K562 (cell line): ENCODE data around the gene CNOT4. TPM values are rescaled to one million over a fixed set of nuclear protein-coding genes. Genes with fewer than 3 reads are reported as not detected.

ENCODE experiments used
- ATAC-seq: fragments of 200-7000 bp; cut with Tn5 transposase; 3 replicates; pipeline ENCODE4 v1.9.1; 2020; ENCODE audit warnings: moderate library complexity
- BruUV-seq: library from RNA; stranded (reverse); fragments of 400-500 nt; replicated peaks from 2 replicates; lab custom pipeline; 2021; lab: Mats Ljungman, UMichigan
- CTCF ChIA-PET: fragments of 300-600 bp; formaldehyde crosslinking; extraction: SDS; loops from one replicate; lab custom pipeline; 2021; ENCODE audit warnings: low intra/inter-chr PET ratio; lab: Yijun Ruan, JAX
- POLR2A ChIA-PET: fragments of 300-600, 350-650 bp; sonication (Branson Sonifier 250); formaldehyde crosslinking; extraction: SDS; loops from one replicate; lab custom pipeline; 2021; ENCODE audit warnings: antibody characterized with exemption, inconsistent platforms; lab: Yijun Ruan, JAX
- DNase-seq, 4 experiments: peaks; one replicate each; pipeline versions ENCODE4 v3.0.0 to v3.0.0-alpha.2; 2011 to 2018; ENCODE audit warnings: low spot score in 3 of 4, mixed read lengths in 3 of 4; ENCODE audit errors: extremely low read depth in 1 of 4
- FAIRE-seq: peaks from 2 replicates; lab custom pipeline; 2011; peaks lifted over from hg19 to GRCh38; lab: Jason Lieb, UNC
- H2AFZ ChIP-seq: 2 replicates; pipeline ENCODE4 v1.6.0; 2011; ENCODE audit warnings: low read depth, low read length, control low read depth, inconsistent platforms
- H3K27ac ChIP-seq: fragments of 200-600 bp; 3 replicates; pipeline ENCODE4 v1.8.0; 2011; ENCODE audit warnings: low read depth, mild to moderate bottlenecking, control low read depth, inconsistent platforms, low read length, moderate library complexity, mixed read lengths; ENCODE audit errors: extremely low read depth
- H3K27me3 ChIP-seq, 2 experiments: fragments of 300-600 bp in 1 of 2; 2 replicates in 1 of 2; 3 replicates in 1 of 2; pipeline versions ENCODE4 v1.6.0 to v1.8.0; 2011; ENCODE audit warnings: inconsistent platforms in 2 of 2, low read length in 2 of 2, mild to moderate bottlenecking in 1 of 2, mixed read lengths in 1 of 2, moderate library complexity in 1 of 2; ENCODE audit not compliant: control insufficient read depth in 2 of 2, insufficient read depth in 2 of 2
- H3K36me3 ChIP-seq: fragments of 300-600 bp; 3 replicates; pipeline ENCODE4 v1.8.0; 2011; ENCODE audit warnings: mild to moderate bottlenecking, low read length, inconsistent platforms; ENCODE audit not compliant: control insufficient read depth, insufficient read depth
- H3K4me1 ChIP-seq, 2 experiments: fragments of 200-600 bp in 1 of 2; replicated peaks in 1 of 2; 2 replicates in 1 of 2; 3 replicates in 1 of 2; pipeline versions ENCODE4 v1.5.1 to v1.8.0; 2011; ENCODE audit warnings: inconsistent platforms in 2 of 2, low read length in 2 of 2, mild to moderate bottlenecking in 1 of 2, mixed read lengths in 1 of 2, moderate library complexity in 1 of 2; ENCODE audit not compliant: control insufficient read depth in 2 of 2, insufficient read depth in 2 of 2
- H3K4me2 ChIP-seq: 2 replicates; pipeline ENCODE4 v1.6.1; 2011; ENCODE audit warnings: low read length, control low read depth, inconsistent platforms, mixed read lengths; ENCODE audit not compliant: insufficient read depth
- H3K4me3 ChIP-seq: fragments of 200-600 bp; sonication (generic), shearing (Covaris generic); 2 replicates; pipeline ENCODE4 v1.5.1; 2016; ENCODE audit warnings: control low read depth, inconsistent platforms
- H3K79me2 ChIP-seq: fragments of 200-600 bp; 3 replicates; pipeline ENCODE4 v1.8.0; 2011; ENCODE audit warnings: low read length, inconsistent platforms; ENCODE audit not compliant: control insufficient read depth, insufficient read depth
- H3K9ac ChIP-seq, 2 experiments: 2 replicates each; pipeline versions ENCODE4 v1.6.0 to v1.6.1; 2011; ENCODE audit warnings: low read depth in 2 of 2, low read length in 2 of 2, control low read depth in 1 of 2, inconsistent platforms in 1 of 2, mild to moderate bottlenecking in 1 of 2, mixed read lengths in 1 of 2; ENCODE audit not compliant: insufficient read depth in 1 of 2
- H3K9me1 ChIP-seq: one replicate; pipeline ENCODE4 v1.6.0; 2011; ENCODE audit warnings: inconsistent platforms, mild to moderate bottlenecking, low read length, moderate library complexity; ENCODE audit not compliant: control insufficient read depth, insufficient read depth
- H3K9me3 ChIP-seq: replicated peaks from 2 replicates; pipeline ENCODE4 v1.5.1; 2011; ENCODE audit warnings: low read depth, low read length, inconsistent platforms; ENCODE audit not compliant: control insufficient read depth, insufficient read depth
- H4K20me1 ChIP-seq: replicated peaks from 2 replicates; pipeline ENCODE4 v1.6.1; 2011; ENCODE audit warnings: low read length, inconsistent platforms, mixed read lengths; ENCODE audit not compliant: control insufficient read depth, insufficient read depth
- ATF1 ChIP-seq, 2 experiments: fragments of 450-650 bp in 1 of 2; IDR thresholded peaks; 2 replicates each; pipeline ENCODE4 v1.6.1; 2016; ENCODE audit warnings: missing compliant biosample characterization in 1 of 2, missing genetic modification characterization in 1 of 2
- ATF4 ChIP-seq: fragments of 450-650 bp; formaldehyde crosslinking; IDR thresholded peaks from 2 replicates; pipeline ENCODE4 v1.4.0; 2022; ENCODE audit warnings: mild to moderate bottlenecking, moderate library complexity
- CTCFL ChIP-seq: IDR thresholded peaks from 2 replicates; pipeline ENCODE4 v1.6.1; 2011; ENCODE audit warnings: borderline replicate concordance, low read depth, mild to moderate bottlenecking, moderate library complexity, low read length; ENCODE audit not compliant: insufficient read depth, poor library complexity, severe bottlenecking
- ESRRA ChIP-seq: fragments of 450-650 bp; IDR thresholded peaks from 2 replicates; pipeline ENCODE4 v1.6.1; 2014; ENCODE audit warnings: low read depth, mild to moderate bottlenecking, moderate library complexity, borderline replicate concordance
- MCM2 ChIP-seq: fragments of 450-650 bp; IDR thresholded peaks from 2 replicates; pipeline ENCODE4 v1.6.1; 2017; ENCODE audit warnings: low read depth, mild to moderate bottlenecking
- MTA3 ChIP-seq: fragments of 450-650 bp; formaldehyde crosslinking; IDR thresholded peaks from 2 replicates; pipeline ENCODE4 v1.6.1; 2017; ENCODE audit warnings: mild to moderate bottlenecking, borderline replicate concordance
- MYNN ChIP-seq, 2 experiments: sonication (generic); formaldehyde crosslinking in 1 of 2; IDR thresholded peaks; 2 replicates each; pipeline versions ENCODE4 v1.5.0 to v1.6.1; 2016 to 2020; ENCODE audit warnings: antibody characterized with exemption in 1 of 2, missing genetic modification reagents in 1 of 2
- SNAPC5 ChIP-seq: fragments of 250-450 bp; sonication (Bioruptor Pico); IDR thresholded peaks from 2 replicates; pipeline ENCODE4 v1.8.0; 2021; ENCODE audit warnings: moderate library complexity, mild to moderate bottlenecking, inconsistent platforms
- STAT5B ChIP-seq: fragments of 250-450 bp; sonication (Bioruptor Pico); IDR thresholded peaks from 2 replicates; pipeline ENCODE4 v1.8.0; 2021; ENCODE audit warnings: mild to moderate bottlenecking, inconsistent platforms
- THRAP3 ChIP-seq: fragments of 450-650 bp; IDR thresholded peaks from 2 replicates; pipeline ENCODE4 v1.6.1; 2016; ENCODE audit warnings: mild to moderate bottlenecking, inconsistent platforms, borderline replicate concordance
- USF1 ChIP-seq: sonication (generic); formaldehyde crosslinking; IDR thresholded peaks from 2 replicates; pipeline ENCODE4 v1.9.0; 2022; ENCODE audit warnings: mild to moderate bottlenecking, missing genetic modification reagents
- ZBTB9 ChIP-seq: fragments of 450-650 bp; formaldehyde crosslinking; IDR thresholded peaks from 2 replicates; pipeline ENCODE4 v1.4.0; 2020; ENCODE audit warnings: mild to moderate bottlenecking, moderate library complexity
- ZKSCAN1 ChIP-seq: fragments of 150-350 bp; IDR thresholded peaks from 2 replicates; pipeline ENCODE4 v1.6.1; 2016; ENCODE audit warnings: low read depth, low read length
- ZNF740 ChIP-seq, 3 experiments: fragments of 200-800 bp in 1 of 3; sonication (Bioruptor generic) in 1 of 3; sonication (generic) in 1 of 3; formaldehyde crosslinking in 1 of 3; IDR thresholded peaks; 2 replicates each; pipeline versions ENCODE4 v1.6.1 to v1.8.0; 2016 to 2022; ENCODE audit warnings: mild to moderate bottlenecking in 2 of 3, missing compliant biosample characterization in 2 of 3, missing genetic modification characterization in 2 of 3, missing genetic modification reagents in 1 of 3
- WGBS: fragments of 100-300 bp; shearing (Covaris generic); methylation state at CpG from one replicate; pipeline ENCODE4 v1.1.6; 2016; ENCODE audit warnings: low coverage, mixed read lengths; ENCODE audit not compliant: insufficient coverage; ENCODE audit errors: missing lambda C conversion rate; 5-methylcytosine and 5-hydroxymethylcytosine counted together
- in situ Hi-C: fragments of 300-500 bp; cut with MboI; formaldehyde crosslinking; loops from 4 replicates; pipeline ENCODE4 v1.15.0; 2018; ENCODE audit warnings: inconsistent platforms, mixed read lengths
- intact Hi-C: fragments of 100-400 bp; cut with micrococcal nuclease; formaldehyde crosslinking; loops from 2 replicates; pipeline ENCODE4 v1.14.2; 2022
- polyA plus RNA-seq, 8 experiments: library from polyadenylated mRNA; depleted of rRNA in 4 of 8; stranded (reverse) in 5 of 8; unstranded in 3 of 8; fragments of >200 nt; fragmentation: Nextera tagmentation in 2 of 8; fragmentation: Illumina TruSeq in 1 of 8; extraction: Ambion mirVana in 2 of 8; extraction: Trizol in 1 of 8; gene quantifications; 2 replicates each; pipeline versions ENCODE4 v1.2.1 to v1.2.3, GENCODE V29; 2011 to 2014; ENCODE audit warnings: inconsistent platforms in 1 of 8, missing spikeins in 1 of 8
- total RNA-seq, 7 experiments: library from RNA; depleted of rRNA in 6 of 7; stranded (reverse); fragments of >200 nt in 6 of 7; fragmentation: Illumina TruSeq in 2 of 7; extraction: Trizol in 2 of 7; gene quantifications; 2 replicates each; pipeline versions ENCODE4 v1.2.1 to v1.2.3, GENCODE V29; 2011 to 2021; ENCODE audit warnings: low replicate concordance in 1 of 7

Gene CNOT4
- total and polyA plus RNA-seq, 9 of the 15 experiments (the other 6 are each of a cell fraction or from before 2014, with no cell fraction given), result 8.6 to 24.1 (median 15.4) TPM

- WGBS, result 78% methylated on average over 10 of the region's 10 CpGs
- Histone ChIP-seq H3K9me1 (no peaks in the 10 kb centered on the region), H3K9ac (no peak overlapping the region), H3K36me3 (no peaks in the 10 kb centered on the region), H3K4me2 (no peak overlapping the region), H3K4me3 (no peak overlapping the region), H2AFZ (no peak overlapping the region), H3K9me3 (no peaks in the 10 kb centered on the region), H4K20me1 (no peaks in the 10 kb centered on the region), H3K27ac (no peak overlapping the region), H3K79me2 (no peaks in the 10 kb centered on the region), H3K4me1 (no peaks in the 10 kb centered on the region), H3K27me3 (no peaks in the 10 kb centered on the region)
- DNase-seq (no peak), ATAC-seq (no peak), FAIRE-seq (no peak)
- ChIA-PET POLR2A (interaction anchor here (1.2 kb wide), 2 partner anchors 8 to 9 kb away, joined by 3 to 4 read pairs; no protein-coding TSS in a partner anchor), CTCF (no interaction called here)
- in situ Hi-C loops (no loop called here), intact Hi-C loops (no loop called here)
- no TSS peak for BruUV-seq
- no peak for TF ChIP-seq ZKSCAN1
- no peak for TF ChIP-seq CTCFL
- no peak for TF ChIP-seq MTA3
- TF ChIP-seq ESRRA, result no peak
- no peak for TF ChIP-seq SNAPC5 (CRISPR knock-in tag)
- no peak for TF ChIP-seq THRAP3
- no peak for TF ChIP-seq MYNN (IDR thresholded peaks at IDR 0.05)
- no peak for TF ChIP-seq MYNN (CRISPR knock-in tag; IDR thresholded peaks at IDR 0.05)
- no peak for TF ChIP-seq STAT5B (CRISPR knock-in tag)
- TF ChIP-seq ATF4 (CRISPR knock-in tag), result no peak
- TF ChIP-seq ZBTB9 (CRISPR knock-in tag), result no peak
- no peak for TF ChIP-seq ZNF740 (CRISPR knock-in tag; IDR thresholded peaks at IDR 0.05)
- no peak for TF ChIP-seq ZNF740 (tag; IDR thresholded peaks at IDR 0.05)
- TF ChIP-seq MCM2, result no peak
- TF ChIP-seq ATF1 (CRISPR knock-in tag; IDR thresholded peaks at IDR 0.05), result no peak
- TF ChIP-seq ATF1 (tag; IDR thresholded peaks at IDR 0.05), result no peak
- TF ChIP-seq USF1 (CRISPR knock-in tag), result no peak
These were observed 137.7 kb downstream of the CNOT4 start for GRCh38 chr7:135372222-135372621.
